GM21717 (cell line): ENCODE data around the gene GPER1.

Experiments
- ATAC-seq: cut with Tn5 transposase; IDR thresholded peaks from one replicate; pipeline ENCODE4 v1.9.1; 2021; ENCODE audit warnings: mild to moderate bottlenecking, moderate library complexity; ENCODE audit not compliant: unreplicated experiment

Gene GPER1

DNA sequence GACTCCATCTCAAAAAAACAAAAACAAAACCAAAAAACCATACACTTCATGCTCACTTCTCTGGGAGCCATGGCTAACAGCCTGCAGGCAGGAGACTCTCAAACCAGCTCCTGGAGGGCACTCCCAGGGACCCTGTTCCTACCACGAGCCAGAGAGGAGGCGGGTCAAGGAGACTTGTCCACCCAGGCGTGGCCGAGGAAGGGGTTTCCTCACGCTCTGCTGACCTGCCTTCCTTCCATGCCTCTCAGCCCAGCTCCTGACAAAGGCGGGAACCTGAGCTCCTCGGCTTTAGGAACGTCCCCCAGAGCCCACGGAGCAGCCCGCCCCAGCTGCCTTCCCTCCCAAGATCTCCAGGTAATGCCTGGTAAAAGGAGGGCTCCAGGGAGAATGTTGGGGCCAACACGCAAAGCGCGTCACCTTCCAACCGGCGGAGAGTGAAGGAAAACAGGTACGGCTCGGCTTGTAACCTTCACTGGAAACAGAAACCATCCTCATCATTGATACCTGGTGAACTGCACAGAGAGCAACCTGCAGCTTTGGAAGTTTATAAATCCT is 34.0 kb upstream of the GPER1 start:
- ATAC-seq: no peak

DNA sequence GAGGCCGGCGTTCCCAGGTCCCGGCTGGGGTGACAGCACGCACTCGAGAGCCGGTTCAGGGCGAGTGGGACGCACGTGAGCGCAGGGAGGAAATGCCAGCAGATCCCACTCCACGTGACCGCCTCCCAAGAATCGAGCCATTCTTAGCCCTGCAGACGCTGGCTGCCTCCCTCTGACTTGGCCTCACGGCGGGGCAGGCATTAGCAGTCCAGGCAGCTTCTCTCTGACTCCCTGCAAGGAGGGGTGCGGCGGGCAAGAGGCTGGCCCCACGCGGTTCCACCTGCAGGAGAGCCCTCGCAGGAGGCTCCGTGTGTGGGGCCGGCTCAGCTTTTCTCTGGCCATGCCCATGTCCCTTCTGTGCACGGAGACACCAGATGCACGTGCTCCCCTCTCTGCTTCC is 33.5 kb upstream of the GPER1 start:
- ATAC-seq: no peak

DNA sequence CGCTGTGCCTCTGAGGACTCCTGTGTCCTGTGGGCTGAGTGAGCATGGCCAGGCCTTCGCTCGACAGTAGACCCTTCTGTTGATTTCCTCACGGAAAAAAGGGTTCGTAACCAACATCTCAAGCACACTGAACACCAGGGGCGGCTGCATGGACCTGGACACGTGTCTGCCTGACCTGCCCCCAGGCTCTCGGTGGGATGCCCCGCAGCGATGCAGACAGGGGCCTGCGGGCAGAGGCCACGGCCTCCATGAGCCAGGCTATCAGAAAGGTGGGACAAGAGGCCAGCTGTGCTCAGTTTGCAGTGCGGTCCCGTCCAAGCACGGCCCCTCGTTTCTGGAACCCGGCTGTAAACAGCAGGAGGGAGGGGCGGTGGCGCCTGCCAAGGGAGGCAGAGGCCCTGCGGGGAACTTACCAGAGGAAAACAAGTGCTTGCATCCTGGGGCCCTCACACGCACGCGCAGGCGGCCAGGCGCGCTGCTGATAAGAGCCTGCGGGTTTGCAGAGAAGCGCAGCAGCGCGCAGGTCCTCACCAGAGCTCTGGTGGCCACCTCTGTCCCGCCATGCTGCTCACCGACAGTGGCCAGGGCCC is 33.0 kb upstream of the GPER1 start:
- ATAC-seq: no peak

- no peak for ATAC-seq
Observed at GRCh38 chr7:1055491-1055955, 32.4 kb upstream of the GPER1 start.

- no peak for ATAC-seq
Observed at GRCh38 chr7:1055956-1056784, 31.7 kb upstream of the GPER1 start.

DNA sequence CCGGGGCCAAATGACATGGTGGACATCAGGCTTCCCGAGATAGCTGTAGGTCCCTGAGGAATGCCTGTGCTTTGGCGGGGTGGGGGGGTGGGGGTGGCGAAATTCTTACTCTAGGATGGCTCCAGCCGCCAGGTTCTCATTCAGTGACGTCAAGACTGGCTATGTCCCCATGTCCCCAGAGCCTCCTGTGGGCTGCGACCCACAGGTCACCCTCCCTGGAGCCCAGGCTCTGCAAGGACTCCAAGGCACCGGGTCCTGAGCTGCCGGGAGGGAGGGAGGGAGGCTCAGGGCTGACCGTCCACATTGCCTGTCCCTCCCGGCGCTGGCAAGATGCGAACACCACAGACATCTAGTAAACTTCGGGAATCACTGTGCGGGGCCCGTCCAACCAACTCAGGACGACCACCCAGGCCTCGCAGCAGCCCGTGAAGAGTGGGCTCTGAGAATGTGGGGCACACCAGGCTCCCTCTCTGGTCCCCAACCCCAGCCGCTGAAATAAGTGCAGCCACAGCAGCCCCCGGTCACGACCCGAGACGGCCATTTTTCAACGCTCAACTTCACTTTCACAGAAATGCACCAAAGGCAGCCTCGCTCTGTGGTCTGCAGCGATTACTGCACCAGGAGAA is 31.0 kb upstream of the GPER1 start:
- ATAC-seq: no peak

DNA sequence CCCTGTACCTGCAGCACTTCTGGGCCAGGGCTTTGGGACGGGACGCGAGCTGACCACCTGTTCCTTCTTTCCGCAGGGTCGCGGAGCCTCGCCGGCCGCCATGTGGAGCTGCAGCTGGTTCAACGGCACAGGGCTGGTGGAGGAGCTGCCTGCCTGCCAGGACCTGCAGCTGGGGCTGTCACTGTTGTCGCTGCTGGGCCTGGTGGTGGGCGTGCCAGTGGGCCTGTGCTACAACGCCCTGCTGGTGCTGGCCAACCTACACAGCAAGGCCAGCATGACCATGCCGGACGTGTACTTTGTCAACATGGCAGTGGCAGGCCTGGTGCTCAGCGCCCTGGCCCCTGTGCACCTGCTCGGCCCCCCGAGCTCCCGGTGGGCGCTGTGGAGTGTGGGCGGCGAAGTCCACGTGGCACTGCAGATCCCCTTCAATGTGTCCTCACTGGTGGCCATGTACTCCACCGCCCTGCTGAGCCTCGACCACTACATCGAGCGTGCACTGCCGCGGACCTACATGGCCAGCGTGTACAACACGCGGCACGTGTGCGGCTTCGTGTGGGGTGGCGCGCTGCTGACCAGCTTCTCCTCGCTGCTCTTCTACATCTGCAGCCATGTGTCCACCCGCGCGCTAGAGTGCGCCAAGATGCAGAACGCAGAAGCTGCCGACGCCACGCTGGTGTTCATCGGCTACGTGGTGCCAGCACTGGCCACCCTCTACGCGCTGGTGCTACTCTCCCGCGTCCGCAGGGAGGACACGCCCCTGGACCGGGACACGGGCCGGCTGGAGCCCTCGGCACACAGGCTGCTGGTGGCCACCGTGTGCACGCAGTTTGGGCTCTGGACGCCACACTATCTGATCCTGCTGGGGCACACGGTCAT is 30.3 kb upstream of the GPER1 start:
- ATAC-seq: no peak

DNA sequence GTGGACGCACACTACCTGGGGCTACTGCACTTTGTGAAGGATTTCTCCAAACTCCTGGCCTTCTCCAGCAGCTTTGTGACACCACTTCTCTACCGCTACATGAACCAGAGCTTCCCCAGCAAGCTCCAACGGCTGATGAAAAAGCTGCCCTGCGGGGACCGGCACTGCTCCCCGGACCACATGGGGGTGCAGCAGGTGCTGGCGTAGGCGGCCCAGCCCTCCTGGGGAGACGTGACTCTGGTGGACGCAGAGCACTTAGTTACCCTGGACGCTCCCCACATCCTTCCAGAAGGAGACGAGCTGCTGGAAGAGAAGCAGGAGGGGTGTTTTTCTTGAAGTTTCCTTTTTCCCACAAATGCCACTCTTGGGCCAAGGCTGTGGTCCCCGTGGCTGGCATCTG is 29.6 kb upstream of the GPER1 start:
- ATAC-seq: no peak

DNA sequence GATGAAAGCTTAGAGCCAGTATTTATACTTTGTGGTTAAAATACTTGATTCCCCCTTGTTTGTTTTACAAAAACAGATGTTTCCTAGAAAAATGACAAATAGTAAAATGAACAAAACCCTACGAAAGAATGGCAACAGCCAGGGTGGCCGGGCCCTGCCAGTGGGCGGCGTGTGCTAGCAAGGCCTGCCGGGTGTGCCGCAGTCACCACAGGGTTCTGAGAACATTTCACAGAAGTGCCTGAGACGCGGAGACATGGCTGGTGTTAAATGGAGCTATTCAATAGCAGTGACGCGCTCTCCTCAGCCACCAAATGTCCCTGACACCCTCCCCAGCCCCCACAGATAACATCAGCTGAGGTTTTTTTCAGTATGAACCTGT is 29.1 kb upstream of the GPER1 start:
- ATAC-seq: no peak

DNA sequence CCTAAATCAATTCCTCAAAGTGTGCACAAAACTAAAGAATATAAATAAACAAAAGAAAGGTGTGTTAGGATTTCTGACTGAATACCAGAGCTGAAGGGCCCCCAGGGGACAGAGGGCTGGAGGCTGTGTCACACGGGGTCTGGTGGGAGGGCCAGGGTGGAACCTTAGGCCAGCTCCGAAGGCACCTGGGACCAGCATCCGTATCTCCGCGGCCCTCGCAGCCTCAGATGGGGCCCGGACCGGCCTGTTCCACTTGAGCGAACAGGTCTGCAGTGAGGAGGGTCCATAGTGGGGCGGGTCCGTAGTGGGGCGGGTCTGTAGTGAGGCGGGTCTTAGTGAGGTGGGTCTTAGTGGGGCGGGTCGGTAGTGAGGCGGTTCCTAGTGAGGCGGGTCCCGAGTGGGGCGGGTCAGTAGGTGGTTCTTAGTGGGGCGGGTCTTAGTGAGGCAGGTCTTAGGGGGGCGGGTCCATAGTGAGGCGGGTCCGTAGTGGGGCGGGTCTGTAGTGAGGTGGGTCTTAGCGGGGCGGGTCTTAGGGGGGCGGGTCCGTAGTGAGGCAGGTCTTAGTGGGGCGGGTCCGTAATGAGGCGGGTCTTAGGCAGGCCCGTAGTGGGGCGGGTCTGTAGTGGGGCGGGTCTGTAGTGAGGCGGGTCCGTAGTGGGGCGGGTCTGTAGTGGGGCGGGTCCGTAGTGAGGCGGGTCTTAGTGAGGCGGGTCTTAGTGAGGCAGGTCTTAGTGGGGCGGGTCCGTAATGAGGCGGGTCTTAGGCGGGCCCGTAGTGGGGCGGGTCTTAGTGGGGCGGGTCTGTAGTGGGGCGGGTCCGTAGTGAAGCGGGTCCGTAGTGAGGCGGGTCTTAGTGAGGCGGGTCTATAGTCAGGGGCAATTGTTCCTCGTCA is 28.5 kb upstream of the GPER1 start:
- ATAC-seq: no peak

DNA sequence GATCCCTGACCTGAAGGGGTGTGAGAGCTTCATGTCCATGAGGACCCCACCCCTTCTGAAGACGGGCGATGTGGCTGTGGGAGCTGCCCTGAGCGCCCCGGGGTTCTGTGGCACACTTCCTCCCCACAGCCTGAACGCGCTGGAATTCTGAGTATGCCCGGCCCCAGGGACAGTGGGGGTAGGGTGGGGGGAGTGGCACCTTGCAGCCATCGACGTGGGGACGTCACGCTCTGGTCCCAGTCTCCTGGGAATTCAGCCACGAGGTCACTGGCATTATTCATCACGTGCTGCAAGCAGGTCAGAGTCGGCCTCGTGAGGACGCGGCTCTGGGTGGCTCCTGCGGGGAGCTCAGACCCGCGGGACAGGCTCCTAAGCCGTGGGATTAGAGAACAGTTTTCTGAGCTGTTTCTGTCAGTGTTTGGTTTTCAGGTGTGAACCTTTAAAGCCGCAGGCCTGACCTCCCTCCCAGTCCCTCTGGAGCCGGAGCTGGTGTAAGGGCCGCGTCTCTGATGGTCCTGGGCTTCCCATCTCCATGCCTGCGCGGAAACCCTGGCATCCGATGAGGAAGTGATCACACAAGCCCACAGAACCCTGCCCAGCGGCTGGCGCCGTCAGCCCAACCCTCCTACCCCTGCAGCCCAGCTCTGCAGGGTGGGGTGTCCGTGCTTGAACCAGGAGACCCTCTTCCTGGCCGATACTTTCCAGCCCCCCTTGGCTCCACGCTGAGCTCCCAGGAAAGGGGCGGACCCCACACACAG is 27.4 kb upstream of the GPER1 start:
- ATAC-seq: no peak

DNA sequence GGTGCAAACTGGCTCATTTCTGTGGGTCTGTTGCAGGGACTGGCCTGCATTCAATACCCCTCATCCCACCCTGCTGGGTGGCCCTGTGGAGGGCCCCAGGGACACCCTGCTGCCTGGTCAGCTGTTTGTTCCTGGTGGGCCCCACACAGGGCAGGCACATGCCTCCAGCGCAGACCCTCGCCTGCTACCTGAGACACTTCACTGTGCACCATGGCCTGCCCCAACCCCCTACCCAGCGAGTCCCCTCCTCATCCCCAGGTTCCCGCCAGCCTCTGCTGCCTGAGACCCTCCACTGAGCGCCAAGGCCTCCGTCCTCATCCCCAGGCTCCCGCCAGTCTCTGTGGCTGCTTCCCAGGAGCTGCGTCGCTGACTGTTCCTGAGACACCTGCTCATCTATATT is 26.7 kb upstream of the GPER1 start:
- ATAC-seq: no peak

DNA sequence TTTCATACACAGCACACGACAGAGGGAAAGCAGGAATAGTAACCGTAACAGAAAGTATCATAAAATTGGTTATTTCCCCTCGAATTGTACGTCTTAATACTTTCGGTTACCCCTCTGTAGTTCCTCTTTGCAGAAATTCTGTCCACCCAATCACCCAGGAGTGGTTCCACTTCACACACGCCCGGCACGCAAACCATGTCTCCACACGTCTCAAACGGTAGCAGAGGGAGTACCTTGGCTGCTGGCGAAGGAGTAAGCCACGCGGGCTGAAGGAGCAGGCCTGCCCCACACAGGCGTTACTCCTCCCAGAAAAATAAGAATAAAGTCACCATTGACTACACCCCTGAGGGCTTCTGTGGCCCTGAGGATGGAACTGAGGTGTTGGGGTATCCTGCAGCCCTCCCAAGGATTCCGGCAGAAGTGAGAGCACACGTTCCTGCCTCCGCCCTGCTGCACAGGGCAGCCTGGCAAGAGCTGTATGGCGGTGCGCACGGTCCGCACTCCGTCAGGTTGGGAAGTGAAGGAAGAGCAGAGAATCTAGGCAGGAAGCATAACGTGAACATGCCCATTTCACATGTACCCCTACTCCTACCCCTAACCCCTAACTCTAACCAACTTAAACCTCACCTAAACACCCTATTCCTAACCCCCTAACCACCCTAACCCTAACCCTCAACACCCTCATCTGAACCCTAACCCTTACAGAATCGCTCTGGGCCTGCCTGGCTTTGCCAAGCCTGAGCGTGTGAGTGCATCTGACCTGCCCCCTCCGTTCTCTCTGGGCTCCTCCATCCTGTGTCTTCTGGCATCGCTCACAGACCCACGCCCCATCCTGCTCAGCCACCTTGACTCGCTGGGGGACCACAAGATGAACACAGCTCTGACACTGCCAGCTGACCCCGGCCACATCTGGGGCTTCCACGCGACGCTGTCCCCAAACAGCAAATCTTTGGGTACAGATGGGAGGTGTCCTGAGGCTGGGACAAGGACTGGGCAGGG is 25.3 kb upstream of the GPER1 start:
- ATAC-seq: peak; percentile 62

DNA sequence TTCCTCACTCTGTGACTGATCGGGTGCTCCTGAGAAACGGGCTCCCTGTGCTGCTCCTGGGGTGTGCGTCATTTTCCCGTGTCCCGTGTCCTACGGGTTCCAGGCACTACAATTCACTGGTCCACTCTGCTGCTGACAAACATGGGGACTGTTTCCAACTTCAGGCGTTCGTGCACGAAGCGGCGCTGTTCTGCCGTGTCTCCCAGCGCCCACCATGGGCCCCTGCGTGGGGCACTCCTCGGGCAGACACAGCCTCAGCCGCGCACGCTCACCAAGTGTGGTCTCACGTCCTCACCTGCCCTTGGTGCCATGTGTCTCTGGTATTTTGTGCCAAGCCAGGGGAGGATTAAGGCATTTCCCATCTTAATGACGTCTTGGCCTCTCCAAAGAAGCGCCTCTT is 24.6 kb upstream of the GPER1 start:
- no peak for ATAC-seq

GRCh38 chr7:1064581-1064980 is 23.3 kb upstream of the GPER1 start:
- no peak for ATAC-seq

- ATAC-seq: no peak
Observed at GRCh38 chr7:1065263-1065584, 22.7 kb upstream of the GPER1 start.

GRCh38 chr7:1065585-1066241 is 22.2 kb upstream of the GPER1 start:
- ATAC-seq: peak; percentile 43

- no peak for ATAC-seq
Observed at GRCh38 chr7:1066242-1066588, 21.7 kb upstream of the GPER1 start.
